Spleen (tissue), 11 donors: ENCODE results near the gene ATP2A1. TPM values are rescaled to one million over a fixed set of nuclear protein-coding genes. Genes with fewer than 3 reads are reported as not detected.

Experiments used
- DNase-seq: peaks from one replicate; pipeline ENCODE4 v3.0.0-alpha.2; 2020
- H3K27ac ChIP-seq, 8 donors: fragments of 200-600 bp; sonication (generic) in 7 of 8; 1 replicate in 4 of 8; 2 replicates in 4 of 8; pipeline versions ENCODE4 v1.5.0 to v1.8.0; 2016 to 2021; ENCODE audit warnings: inconsistent platforms in 4 of 8, mild to moderate bottlenecking in 4 of 8, moderate library complexity in 1 of 8
- H3K27me3 ChIP-seq, 7 donors: fragments of 200-600 bp; sonication (generic) in 6 of 7; replicated peaks in 1 of 7; 1 replicate in 4 of 7; 2 replicates in 3 of 7; pipeline versions ENCODE4 v1.5.0 to v1.8.0; 2016 to 2021; ENCODE audit warnings: inconsistent platforms in 3 of 7, mild to moderate bottlenecking in 1 of 7
- H3K36me3 ChIP-seq, 6 donors: fragments of 200-600 bp; sonication (generic) in 5 of 6; 1 replicate in 4 of 6; 2 replicates in 2 of 6; pipeline versions ENCODE4 v1.5.0 to v1.8.0; 2016 to 2021; ENCODE audit warnings: inconsistent platforms in 2 of 6
- H3K4me1 ChIP-seq, 6 donors: fragments of 200-600 bp; sonication (generic) in 5 of 6; 1 replicate in 3 of 6; 2 replicates in 3 of 6; pipeline versions ENCODE4 v1.5.0 to v1.8.0; 2016 to 2021; ENCODE audit warnings: inconsistent platforms in 3 of 6
- H3K4me3 ChIP-seq, 8 donors: fragments of 200-600 bp; sonication (generic) in 7 of 8; 1 replicate in 4 of 8; 2 replicates in 4 of 8; pipeline versions ENCODE4 v1.5.0 to v1.8.0; 2016 to 2021; ENCODE audit warnings: inconsistent platforms in 4 of 8, mild to moderate bottlenecking in 4 of 8, moderate library complexity in 2 of 8
- H3K9me3 ChIP-seq, 8 donors: fragments of 200-600 bp; sonication (generic) in 7 of 8; 1 replicate in 4 of 8; 2 replicates in 4 of 8; pipeline versions ENCODE4 v1.5.0 to v1.8.0; 2016 to 2021; ENCODE audit warnings: inconsistent platforms in 4 of 8
- CTCF ChIP-seq, 11 experiments: fragments of 200-600 bp in 7 of 11; fragments of 450-650 bp in 4 of 11; sonication (generic) in 4 of 11; IDR thresholded peaks in 8 of 11; conservative IDR thresholded peaks in 3 of 11; 1 replicate in 7 of 11; 2 replicates in 4 of 11; pipeline versions ENCODE4 v1.4.0 to v1.8.0; 2016 to 2021; ENCODE audit warnings: antibody characterized with exemption in 11 of 11, inconsistent platforms in 4 of 11, mild to moderate bottlenecking in 1 of 11
- POLR2A ChIP-seq, 3 donors: fragments of 450-650 bp; IDR thresholded peaks; one replicate each; pipeline ENCODE4 v1.5.1; 2017; ENCODE audit warnings: antibody characterized with exemption in 3 of 3, mild to moderate bottlenecking in 1 of 3
- POLR2AphosphoS5 ChIP-seq, 3 donors: sonication (generic); formaldehyde crosslinking; IDR thresholded peaks; one replicate each; pipeline ENCODE4 v1.5.1; 2017; ENCODE audit warnings: antibody characterized with exemption in 3 of 3
- WGBS, 5 donors: extraction: QIAGEN DNeasy Blood & Tissue Kit in 3 of 5; methylation state at CpG; one replicate each; pipeline versions ENCODE4 v1.1.5 to v1.1.7; 2013 to 2018; 5-methylcytosine and 5-hydroxymethylcytosine counted together
- intact Hi-C: fragments of 100-400 bp; cut with DNase I; formaldehyde crosslinking; loops from one replicate; pipeline ENCODE4 v1.15.0; 2023; ENCODE audit warnings: low total_unique reads
- polyA plus RNA-seq, 3 donors: library from polyadenylated mRNA; stranded (reverse); fragments of 200-250 nt; gene quantifications; one replicate each; pipeline ENCODE4 v1.2.1, GENCODE V29; 2013
- total RNA-seq, 7 donors: library from RNA; depleted of rRNA in 3 of 7; stranded (reverse); fragments of >200 nt in 3 of 7; fragmentation: NEBNext Ultra II Directional in 4 of 7; extraction: Animal tissue kit (Norgen Biotek cat#: 25700) in 4 of 7; gene quantifications; one replicate each; pipeline versions ENCODE4 v1.1.0 to v1.2.1, GENCODE V29; 2016 to 2021
- donor health status: healthy with polysubstance abuse.
- donor health status: DM: no; HTN: no; CAD: no; lungs with moderate emphysema.
- donor health status: DM: no; HTN: no; CAD: no.
- donor health status: Bipolar disorder and iron deficiency.
- donor health status: healthy.
- donor health status: DM: no; HTN: no; CAD: no.
- donor health status: DM: yes; HTN: yes; CAD: no.

ATP2A1 gene
- total and polyA plus RNA-seq, 10 donors: 0.26 to 1.5 (median 0.55) TPM; not detected in 2

- Histone ChIP-seq H3K27me3 (no peaks in the 10 kb centered on the region), H3K4me3 (no peak overlapping the region), H3K4me1 (no peaks in the 10 kb centered on the region), H3K27ac (no peak overlapping the region), H3K36me3 (no peaks in the 10 kb centered on the region), H3K9me3 (no peaks in the 10 kb centered on the region)
- TF ChIP-seq POLR2AphosphoS5 (IDR thresholded peaks at IDR 0.05) (no peak), CTCF (IDR thresholded peaks at IDR 0.05 in 8 of 11, conservative IDR thresholded peaks at IDR 0.05 in 3 of 11) (no peak), POLR2A (IDR thresholded peaks at IDR 0.05) (no peak)
- intact Hi-C loops: no loop called here
- DNase-seq: no peak
- 67 to 80% (median 69%) methylated on average over 14 of the region's 14 CpGs for WGBS, 5 donors
These were observed 13.9 kb downstream of the ATP2A1 start for GRCh38 chr16:28891964-28892890.

- Histone ChIP-seq H3K4me1 (no peaks in the 10 kb centered on the region), H3K9me3 (no peaks in the 10 kb centered on the region)
- TF ChIP-seq CTCF (IDR thresholded peaks at IDR 0.05 in 8 of 11, conservative IDR thresholded peaks at IDR 0.05 in 3 of 11) (no peak), POLR2A (IDR thresholded peaks at IDR 0.05) (no peak), POLR2AphosphoS5 (IDR thresholded peaks at IDR 0.05) (no peak)
These were observed 15.0 kb downstream of the ATP2A1 start for GRCh38 chr16:28893291-28893690.

GRCh38 chr16:28895609-28896008 lies 17.3 kb downstream of the ATP2A1 start:
- DNase-seq: no peak
- 93 to 95% (median 93%) methylated on average over 4 of the region's 4 CpGs for WGBS, 5 donors

More at GRCh38 chr16:28893291-28893690, 15.0 kb downstream of the ATP2A1 start:
- intact Hi-C loops: no loop called here
- no peak for DNase-seq
- H3K27ac ChIP-seq: no peak overlapping the region
- no peaks in the 10 kb centered on the region for H3K27me3 ChIP-seq
- no peaks in the 10 kb centered on the region for H3K36me3 ChIP-seq
- H3K4me3 ChIP-seq: no peak overlapping the region
- 91 to 99% (median 96%) methylated on average over 4 of the region's 4 CpGs for WGBS, 5 donors

More at GRCh38 chr16:28895609-28896008, 17.3 kb downstream of the ATP2A1 start:
- Histone ChIP-seq H3K4me1 (no peaks in the 10 kb centered on the region), H3K9me3 (no peaks in the 10 kb centered on the region), H3K4me3 (no peak overlapping the region), H3K27ac (no peak overlapping the region), H3K36me3 (no peaks in the 10 kb centered on the region), H3K27me3 (no peaks in the 10 kb centered on the region)
- TF ChIP-seq POLR2AphosphoS5 (IDR thresholded peaks at IDR 0.05) (no peak), POLR2A (IDR thresholded peaks at IDR 0.05) (no peak), CTCF (IDR thresholded peaks at IDR 0.05 in 8 of 11, conservative IDR thresholded peaks at IDR 0.05 in 3 of 11) (no peak)
- intact Hi-C loops: no loop called here
